ENCODE results near the gene ZNF274.
"Not testable (repeated sequence)": the region's sequence is repeated elsewhere in the genome, so short reads cannot be mapped to it uniquely, and the experiment has no call there.

The ZNF274 gene

DNA sequence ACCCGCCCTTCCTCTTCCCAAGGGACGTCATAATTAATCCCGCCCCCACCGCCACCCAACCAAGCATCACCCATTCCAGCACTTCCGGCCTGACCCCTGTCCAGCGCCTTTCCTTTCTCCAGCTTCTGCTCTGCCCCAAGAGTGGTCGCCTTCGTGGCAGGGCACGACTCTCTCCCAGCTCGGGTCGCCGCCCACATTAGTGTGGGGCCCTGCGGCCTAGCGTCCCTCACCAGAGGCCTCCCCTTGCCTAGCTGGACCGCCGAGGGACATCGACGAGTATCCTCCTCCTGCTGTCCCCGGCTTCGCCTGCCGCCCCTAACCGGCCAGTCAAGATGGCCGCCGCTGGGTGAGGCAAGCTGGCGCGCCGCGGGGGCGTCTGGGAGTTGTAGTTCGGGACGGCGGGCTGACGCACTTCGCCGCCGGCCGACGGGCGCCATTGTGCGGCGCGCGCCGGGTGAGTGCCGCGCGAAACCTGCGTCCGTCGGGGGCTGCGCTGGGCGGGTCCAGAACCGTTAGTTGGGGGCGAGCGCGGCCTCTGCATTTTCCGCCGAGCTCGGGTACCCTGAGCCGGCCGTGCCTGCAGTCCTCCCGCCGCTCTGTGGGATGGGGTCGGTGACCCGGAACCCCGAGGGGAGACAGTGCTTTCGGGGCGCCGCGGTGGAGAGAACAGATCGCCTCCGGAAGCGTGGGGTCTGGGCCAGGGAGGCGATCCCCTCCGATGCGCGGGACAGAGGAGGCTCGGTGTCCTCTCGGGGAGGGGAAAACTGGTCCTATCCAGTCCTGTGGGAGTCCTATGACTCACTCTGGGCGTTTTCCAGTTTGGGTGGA lies at the start of gene ZNF274:
ZNF274 (plus strand) TSS at position 73 of the 828 bp plus-strand sequence. CDS start 905 bp downstream, outside the sequence.
- Histone ChIP-seq H3K9ac (ENCODE audit: low read depth, low read length) (peak within 1 kb of the TSS; percentile 94), H3K4me1 (ENCODE audit: insufficient read depth, low read length) (no peaks in the 10 kb centered on the region), H3K27me3 (ENCODE audit: insufficient read depth, low read length) (no peaks in the 10 kb centered on the region), H3K27ac (ENCODE audit: low read length) (peak within 1 kb of the TSS; percentile 87), H3K9me3 (ENCODE audit: insufficient read depth, low read depth, low read length) (peaks cover 66% of the 10 kb centered on the region), H3K36me3 (ENCODE audit: insufficient read depth, low read depth, low read length) (peaks cover 31% of the 10 kb centered on the region), H3K4me3 (ENCODE audit: low read length) (peak within 1 kb of the TSS; percentile 96)

DNA sequence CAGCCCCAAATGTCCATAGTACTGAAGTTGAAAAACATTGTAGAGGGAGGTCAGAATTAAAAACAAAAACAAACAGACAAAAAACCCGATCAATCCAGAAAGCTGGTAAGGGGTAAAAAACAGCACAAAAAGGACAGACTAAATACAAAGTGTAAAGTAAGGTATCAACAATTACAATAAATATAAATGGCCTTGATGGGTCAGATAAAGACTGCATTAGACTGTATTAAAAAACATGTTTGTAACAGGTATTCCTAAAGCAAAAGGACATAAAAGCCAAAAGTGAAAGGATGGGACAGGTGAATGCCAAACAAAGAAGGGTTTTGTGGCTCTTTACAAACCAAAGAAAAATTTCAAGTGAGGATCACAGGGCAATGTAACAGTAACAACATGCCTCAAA lies 48.6 kb upstream of the ZNF274 start:
- Histone ChIP-seq H3K4me1 (ENCODE audit: insufficient read depth, low read length) (no peaks in the 10 kb centered on the region), H3K4me3 (ENCODE audit: low read length) (no peak overlapping the region), H3K27me3 (ENCODE audit: insufficient read depth, low read length) (no peaks in the 10 kb centered on the region), H3K9ac (ENCODE audit: low read depth, low read length) (no peak overlapping the region), H3K36me3 (ENCODE audit: insufficient read depth, low read depth, low read length) (peaks cover 61% of the 10 kb centered on the region), H3K27ac (ENCODE audit: low read length) (no peak overlapping the region), H3K9me3 (ENCODE audit: insufficient read depth, low read depth, low read length) (peaks cover 97% of the 10 kb centered on the region)

DNA sequence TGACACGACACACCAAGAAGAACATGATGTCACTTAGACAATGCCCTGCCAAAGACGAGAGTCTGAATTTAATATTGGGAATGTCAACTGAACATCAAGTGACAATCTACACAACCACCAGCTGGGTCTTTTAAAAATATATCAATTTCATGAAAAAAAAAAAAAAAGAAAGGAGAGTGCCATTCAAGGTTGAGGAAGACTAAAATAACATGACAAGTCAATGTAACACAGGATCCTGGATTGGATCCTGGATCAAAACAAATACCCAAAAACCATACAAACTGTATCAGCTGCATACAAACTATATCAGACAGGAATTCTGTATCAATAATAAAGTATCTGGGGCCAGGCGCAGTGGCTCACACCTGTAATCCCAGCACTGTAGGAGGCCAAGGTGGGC lies 37.0 kb upstream of the ZNF274 start:
- H3K27me3 ChIP-seq (ENCODE audit: insufficient read depth, low read length), result no peaks in the 10 kb centered on the region
- H3K9me3 ChIP-seq (ENCODE audit: insufficient read depth, low read depth, low read length), result peaks cover 51% of the 10 kb centered on the region
- H3K36me3 ChIP-seq (ENCODE audit: insufficient read depth, low read depth, low read length), result peaks cover 10% of the 10 kb centered on the region

DNA sequence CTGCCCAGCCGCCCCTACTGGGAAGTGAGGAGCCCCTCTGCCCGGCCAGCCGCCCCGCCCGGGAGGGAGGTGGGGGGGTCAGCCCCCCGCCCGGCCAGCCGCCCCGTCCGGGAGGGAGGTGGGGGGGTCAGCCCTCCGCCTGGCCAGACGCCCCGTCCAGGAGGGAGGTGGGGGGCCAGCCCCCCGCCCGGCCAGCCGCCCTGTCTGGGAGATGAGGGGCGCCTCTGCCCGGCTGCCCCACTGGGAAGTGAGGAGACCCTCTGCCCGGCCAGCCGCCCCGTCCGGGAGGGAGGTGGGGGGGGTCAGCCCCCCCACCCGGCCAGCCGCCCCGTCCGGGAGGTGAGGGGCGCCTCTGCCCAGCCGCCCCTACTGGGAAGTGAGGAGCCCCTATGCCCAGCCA lies 35.4 kb upstream of the ZNF274 start:
- H3K9ac ChIP-seq (ENCODE audit: low read depth, low read length); H3K4me1 ChIP-seq (ENCODE audit: insufficient read depth, low read length); H3K27me3 ChIP-seq (ENCODE audit: insufficient read depth, low read length); H3K36me3 ChIP-seq (ENCODE audit: insufficient read depth, low read depth, low read length); H3K4me3 ChIP-seq (ENCODE audit: low read length); H3K27ac ChIP-seq (ENCODE audit: low read length): not testable (repeated sequence)
- H3K9me3 ChIP-seq (ENCODE audit: insufficient read depth, low read depth, low read length), result peaks cover 37% of the 10 kb centered on the region

More for the DNA sequence above, 37.0 kb upstream of the ZNF274 start:
- Histone ChIP-seq H3K27ac (ENCODE audit: low read length) (no peak overlapping the region), H3K4me1 (ENCODE audit: insufficient read depth, low read length) (no peaks in the 10 kb centered on the region), H3K9ac (ENCODE audit: low read depth, low read length) (no peak overlapping the region), H3K4me3 (ENCODE audit: low read length) (no peak overlapping the region)

DNA sequence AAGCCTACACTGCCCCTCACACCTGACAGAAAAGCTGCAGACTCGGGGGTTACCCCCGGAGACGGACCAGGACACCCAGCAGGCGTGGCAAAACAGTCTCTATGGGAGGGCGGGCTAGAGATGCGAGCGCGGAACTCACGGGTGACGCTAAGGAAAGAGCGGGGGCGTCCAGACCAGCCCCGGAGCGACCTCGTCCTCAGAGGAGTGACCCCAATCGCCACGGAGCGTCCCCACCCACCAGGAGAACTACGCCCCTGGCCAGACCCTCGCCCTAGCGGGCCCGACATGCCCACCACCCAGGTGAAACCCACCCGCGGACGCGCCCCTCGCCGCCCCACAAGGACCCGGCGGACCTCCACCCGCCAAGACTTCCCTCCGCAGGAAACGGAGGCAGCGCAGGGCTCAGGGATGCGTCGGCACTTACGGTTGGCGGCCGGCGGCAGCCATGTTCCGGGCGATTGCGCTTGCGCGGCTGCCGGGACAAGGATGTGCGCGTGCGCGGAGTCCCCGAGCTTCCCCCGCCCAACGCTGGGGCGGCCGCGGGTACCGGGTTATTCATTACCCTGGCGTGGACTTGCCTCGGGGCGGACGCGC lies 32.4 kb upstream of the ZNF274 start, which contains the start of gene ZNF329:
ZNF329 (minus strand) TSS at position 462 of the 594 bp plus-strand sequence. CDS start 21,286 bp downstream, outside the sequence.
- H3K9me3 ChIP-seq (ENCODE audit: insufficient read depth, low read depth, low read length), result peaks cover 22% of the 10 kb centered on the region
- peak within 1 kb of the TSS; percentile 96 for H3K4me3 ChIP-seq (ENCODE audit: low read length)

DNA sequence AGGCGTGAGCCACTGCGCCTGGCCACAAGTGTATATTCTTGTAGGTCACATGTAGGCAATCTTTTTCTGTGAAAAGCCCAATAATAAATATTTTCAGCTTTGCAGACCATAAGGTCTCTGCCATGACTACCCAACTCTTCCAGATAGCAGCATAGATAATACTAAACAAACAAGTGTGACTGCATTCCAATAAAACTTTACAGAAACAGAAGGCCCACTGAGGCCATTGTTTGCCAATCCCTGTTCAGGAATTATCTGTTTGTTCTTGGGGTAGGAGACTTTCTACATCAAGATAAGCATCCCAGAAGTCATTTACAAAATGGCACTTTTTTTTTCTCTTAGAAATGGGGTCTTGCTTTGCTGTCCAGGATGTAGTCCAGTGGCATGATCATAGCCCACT lies 29.5 kb upstream of the ZNF274 start:
- Histone ChIP-seq H3K9me3 (ENCODE audit: insufficient read depth, low read depth, low read length) (peaks cover 20% of the 10 kb centered on the region), H3K36me3 (ENCODE audit: insufficient read depth, low read depth, low read length) (no peaks in the 10 kb centered on the region), H3K4me3 (ENCODE audit: low read length) (no peak overlapping the region), H3K27me3 (ENCODE audit: insufficient read depth, low read length) (no peaks in the 10 kb centered on the region), H3K27ac (ENCODE audit: low read length) (no peak overlapping the region), H3K4me1 (ENCODE audit: insufficient read depth, low read length) (no peaks in the 10 kb centered on the region), H3K9ac (ENCODE audit: low read depth, low read length) (no peak overlapping the region)

More for the DNA sequence above, 32.4 kb upstream of the ZNF274 start, which contains the start of gene ZNF329:
- H3K27ac ChIP-seq (ENCODE audit: low read length), result no peak within 1 kb of the TSS
- no peaks in the 10 kb centered on the region for H3K36me3 ChIP-seq (ENCODE audit: insufficient read depth, low read depth, low read length)
- no peaks in the 10 kb centered on the region for H3K27me3 ChIP-seq (ENCODE audit: insufficient read depth, low read length)
- no peaks in the 10 kb centered on the region for H3K4me1 ChIP-seq (ENCODE audit: insufficient read depth, low read length)
- H3K9ac ChIP-seq (ENCODE audit: low read depth, low read length), result peak within 1 kb of the TSS; percentile 90

DNA sequence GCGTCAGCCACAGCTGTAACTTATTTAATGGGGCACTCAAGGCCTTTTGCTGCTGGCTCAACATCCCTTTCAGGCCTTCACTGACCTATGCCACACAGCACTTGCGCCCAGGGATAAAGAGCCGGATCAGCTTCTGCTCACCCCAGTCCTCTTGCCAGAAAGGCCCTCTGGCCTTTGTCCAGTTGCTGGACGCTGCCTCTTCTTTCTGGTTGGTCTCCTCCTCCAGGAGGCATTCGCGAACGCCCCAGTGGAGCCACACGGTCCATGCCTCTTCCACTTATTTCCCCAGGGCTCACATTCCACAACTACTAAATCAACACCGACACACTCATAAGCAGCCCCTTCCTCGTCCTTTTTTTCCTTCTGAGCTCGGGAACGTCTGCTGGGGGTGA lies 28.6 kb upstream of the ZNF274 start:
- Histone ChIP-seq H3K9ac (ENCODE audit: low read depth, low read length) (peak overlapping the region; percentile 85), H3K27ac (ENCODE audit: low read length) (no peak overlapping the region)

DNA sequence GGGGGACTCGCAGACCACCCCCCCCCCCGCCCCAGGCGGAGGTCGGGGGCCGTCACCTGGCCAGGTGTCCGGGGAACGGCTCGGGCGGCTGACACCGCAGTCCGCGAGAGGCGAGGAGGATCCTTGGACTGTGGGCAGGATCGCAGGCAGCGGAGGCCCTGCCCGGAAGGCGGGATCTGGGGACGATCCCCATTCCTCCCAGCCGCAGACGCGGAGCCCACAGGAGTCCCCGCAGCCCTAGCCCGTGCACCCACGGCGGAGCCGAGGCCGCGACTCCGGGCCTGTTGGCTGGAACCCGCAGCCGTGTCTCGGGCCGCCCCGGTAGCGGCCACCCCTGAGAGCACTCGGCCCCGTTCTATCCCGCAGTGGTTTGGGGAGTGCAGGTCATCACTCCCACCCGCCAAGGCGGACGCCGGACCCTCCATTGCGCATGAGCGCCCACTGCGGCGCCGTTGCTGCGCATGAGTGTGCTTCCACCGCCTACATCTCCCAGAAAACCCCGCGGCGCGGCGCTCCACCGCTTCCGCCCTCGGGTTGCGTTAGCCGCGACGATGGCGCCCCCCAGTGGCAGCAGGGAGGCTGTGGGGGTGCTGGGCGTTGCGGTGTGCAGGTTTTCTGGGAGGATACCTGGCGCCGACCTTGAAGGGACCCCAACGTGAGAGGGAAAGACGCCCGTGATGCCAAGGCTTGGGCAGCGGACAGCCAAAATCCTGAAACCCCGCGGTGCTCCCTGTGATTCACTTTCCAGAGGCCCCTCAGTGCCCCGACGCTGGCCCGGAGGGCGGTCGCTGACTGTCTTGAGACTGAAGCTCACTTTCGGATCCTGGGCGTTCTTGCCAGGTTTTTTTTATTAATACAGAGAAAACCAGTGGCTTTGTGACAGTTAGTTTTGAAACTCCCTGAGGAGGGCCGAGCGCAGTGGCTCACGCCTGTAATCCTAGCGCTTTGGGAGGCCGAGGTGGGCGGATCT lies 27.9 kb upstream of the ZNF274 start:
- Histone ChIP-seq H3K27me3 (ENCODE audit: insufficient read depth, low read length) (no peaks in the 10 kb centered on the region), H3K4me1 (ENCODE audit: insufficient read depth, low read length) (no peaks in the 10 kb centered on the region), H3K36me3 (ENCODE audit: insufficient read depth, low read depth, low read length) (no peaks in the 10 kb centered on the region), H3K9ac (ENCODE audit: low read depth, low read length) (peak overlapping the region; percentile 85), H3K4me3 (ENCODE audit: low read length) (peak overlapping the region; percentile 89), H3K9me3 (ENCODE audit: insufficient read depth, low read depth, low read length) (peaks cover 13% of the 10 kb centered on the region), H3K27ac (ENCODE audit: low read length) (no peak overlapping the region)

More for the DNA sequence above, 28.6 kb upstream of the ZNF274 start:
- H3K4me1 ChIP-seq (ENCODE audit: insufficient read depth, low read length), result no peaks in the 10 kb centered on the region
- H3K4me3 ChIP-seq (ENCODE audit: low read length), result peak overlapping the region; percentile 89
- no peaks in the 10 kb centered on the region for H3K36me3 ChIP-seq (ENCODE audit: insufficient read depth, low read depth, low read length)
- no peaks in the 10 kb centered on the region for H3K27me3 ChIP-seq (ENCODE audit: insufficient read depth, low read length)
- peaks cover 16% of the 10 kb centered on the region for H3K9me3 ChIP-seq (ENCODE audit: insufficient read depth, low read depth, low read length)

DNA sequence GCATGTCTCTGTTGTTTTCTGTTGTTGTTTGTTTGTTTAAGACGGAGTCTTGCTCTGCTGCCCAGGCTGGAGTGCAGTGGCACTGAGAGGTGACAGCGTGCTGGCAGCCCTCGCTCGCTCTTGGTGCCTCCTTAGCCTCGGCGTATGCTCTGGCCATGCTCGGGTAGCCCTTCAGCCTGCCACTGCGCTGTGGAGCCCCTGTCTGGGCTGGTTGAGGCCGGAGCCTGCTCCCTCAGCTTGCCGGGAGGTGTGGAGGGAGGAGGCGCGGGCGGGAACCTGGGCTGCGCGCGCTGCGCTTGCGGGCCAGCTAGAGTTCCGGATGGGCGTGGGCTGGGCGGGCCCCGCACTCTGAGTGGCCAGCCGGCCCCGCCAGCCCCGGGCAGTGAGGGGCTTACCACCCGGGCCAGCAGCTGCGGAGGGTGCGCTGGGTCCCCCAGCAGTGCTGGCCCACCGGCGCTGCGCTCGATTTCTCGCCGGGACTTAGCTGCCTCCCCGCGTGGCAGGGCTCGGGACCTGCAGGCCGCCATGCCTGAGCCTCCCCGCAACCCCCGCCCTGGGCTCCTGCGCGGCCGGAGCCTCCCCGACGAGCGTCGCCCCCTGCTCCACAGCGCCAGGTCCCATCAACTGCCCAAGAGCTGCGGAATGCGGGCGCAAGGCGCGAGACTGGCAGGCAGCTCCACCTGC lies 25.7 kb upstream of the ZNF274 start:
- Histone ChIP-seq H3K27me3 (ENCODE audit: insufficient read depth, low read length) (no peaks in the 10 kb centered on the region), H3K9ac (ENCODE audit: low read depth, low read length) (no peak overlapping the region), H3K4me3 (ENCODE audit: low read length) (no peak overlapping the region), H3K27ac (ENCODE audit: low read length) (no peak overlapping the region), H3K36me3 (ENCODE audit: insufficient read depth, low read depth, low read length) (no peaks in the 10 kb centered on the region), H3K9me3 (ENCODE audit: insufficient read depth, low read depth, low read length) (peaks cover 21% of the 10 kb centered on the region), H3K4me1 (ENCODE audit: insufficient read depth, low read length) (no peaks in the 10 kb centered on the region)

DNA sequence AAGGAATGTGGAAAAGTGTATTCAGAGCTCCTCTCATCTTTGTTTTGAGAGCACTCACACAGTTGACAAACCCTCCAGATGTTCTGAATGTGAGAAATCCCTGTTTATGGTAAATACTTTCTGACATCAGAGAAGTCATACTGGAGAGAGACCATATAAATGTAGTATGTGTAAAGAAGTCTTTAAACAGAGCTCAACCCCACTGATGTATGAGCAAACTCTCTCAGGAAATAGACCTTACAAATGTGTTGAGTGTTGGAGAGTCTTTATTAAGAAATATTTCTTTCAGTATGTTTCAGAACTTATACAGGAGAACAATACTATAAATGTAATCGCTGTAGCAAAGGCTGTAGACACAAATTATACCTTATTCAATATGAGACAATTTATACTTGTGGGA lies 16.6 kb upstream of the ZNF274 start:
- Histone ChIP-seq H3K27me3 (ENCODE audit: insufficient read depth, low read length) (no peaks in the 10 kb centered on the region), H3K36me3 (ENCODE audit: insufficient read depth, low read depth, low read length) (no peaks in the 10 kb centered on the region), H3K9me3 (ENCODE audit: insufficient read depth, low read depth, low read length) (peaks cover 79% of the 10 kb centered on the region), H3K4me3 (ENCODE audit: low read length) (no peak overlapping the region), H3K4me1 (ENCODE audit: insufficient read depth, low read length) (no peaks in the 10 kb centered on the region), H3K27ac (ENCODE audit: low read length) (no peak overlapping the region), H3K9ac (ENCODE audit: low read depth, low read length) (no peak overlapping the region)
